Adrenal gland (tissue), 12 donors: ENCODE measurements around the gene VAPA. TPM values are rescaled to one million over a fixed set of nuclear protein-coding genes. Genes with fewer than 3 reads are reported as not detected.

ENCODE experiments used
- DNase-seq, 7 donors: peaks; one replicate each; pipeline ENCODE4 v3.0.0-alpha.2; 2019 to 2020
- H3K27ac ChIP-seq, 5 donors: fragments of 200-600 bp; sonication (generic) in 4 of 5; 1 replicate in 3 of 5; 2 replicates in 2 of 5; pipeline versions ENCODE4 v1.5.1 to v1.8.0; 2016 to 2020; ENCODE audit warnings: mild to moderate bottlenecking in 1 of 5
- H3K27me3 ChIP-seq: fragments of 200-600 bp; 2 replicates; pipeline ENCODE4 v1.8.0; 2021
- H3K36me3 ChIP-seq, 2 donors: fragments of 200-600 bp; replicated peaks in 1 of 2; 1 replicate in 1 of 2; 2 replicates in 1 of 2; pipeline versions ENCODE4 v1.5.1 to v1.8.0; 2018 to 2022
- H3K4me1 ChIP-seq, 2 donors: fragments of 200-600 bp; replicated peaks in 1 of 2; 1 replicate in 1 of 2; 2 replicates in 1 of 2; pipeline versions ENCODE4 v1.5.1 to v1.8.0; 2018 to 2021
- H3K4me3 ChIP-seq, 4 donors: fragments of 200-600 bp; sonication (generic) in 3 of 4; one replicate each; pipeline ENCODE4 v1.5.1; 2016 to 2018
- H3K9me3 ChIP-seq, 3 donors: fragments of 200-600 bp; sonication (generic) in 1 of 3; replicated peaks in 1 of 3; 1 replicate in 2 of 3; 2 replicates in 1 of 3; pipeline versions ENCODE4 v1.5.1 to v1.8.0; 2016 to 2021
- CTCF ChIP-seq, 6 experiments: fragments of 450-650 bp in 4 of 6; fragments of 200-600 bp in 2 of 6; sonication (generic) in 1 of 6; IDR thresholded peaks; 1 replicate in 5 of 6; 2 replicates in 1 of 6; pipeline versions ENCODE4 v1.5.1 to v1.8.0; 2016 to 2021; ENCODE audit warnings: antibody characterized with exemption in 6 of 6, mild to moderate bottlenecking in 2 of 6, moderate library complexity in 1 of 6
- POLR2A ChIP-seq, 2 donors: fragments of 450-650 bp; IDR thresholded peaks; one replicate each; pipeline ENCODE4 v1.6.1; 2017; ENCODE audit warnings: antibody characterized with exemption in 2 of 2, mild to moderate bottlenecking in 2 of 2, moderate library complexity in 1 of 2
- WGBS, 4 donors: extraction: QIAGEN DNeasy Blood & Tissue Kit in 2 of 4; methylation state at CpG; one replicate each; pipeline versions ENCODE4 v1.1.5 to v1.1.7; 2013 to 2017; 5-methylcytosine and 5-hydroxymethylcytosine counted together
- intact Hi-C, 2 donors: fragments of 100-400 bp; cut with DNase I; formaldehyde crosslinking; loops; one replicate each; pipeline versions ENCODE4 v1.14.1 to v1.15.0; 2022 to 2023
- polyA plus RNA-seq, 3 donors: library from polyadenylated mRNA; stranded (reverse); fragments of 200-250 nt in 2 of 3; fragments of 350-450 nt in 1 of 3; fragmentation: Illumina TruSeq in 1 of 3; extraction: RNeasy Lipid Tissue Mini Kit (QIAGEN cat#74804) in 1 of 3; gene quantifications; one replicate each; pipeline ENCODE4 v1.2.3, GENCODE V29; 2013 to 2014
- total RNA-seq, 9 donors: library from RNA; depleted of rRNA in 4 of 9; stranded (reverse); fragments of >200 nt in 4 of 9; fragments of 120-200 nt in 1 of 9; fragmentation: NEBNext Ultra II Directional in 1 of 9; extraction: Animal tissue kit (Norgen Biotek cat#: 25700) in 1 of 9; gene quantifications; one replicate each; pipeline versions ENCODE4 v1.1.0 to v1.2.4, GENCODE V29; 2013 to 2023
- donor health status: healthy with polysubstance abuse.
- donor health status: Bipolar disorder and iron deficiency.
- donor health status: DM: yes; HTN: yes; CAD: no.
- donor health status: DM: no; HTN: no; CAD: no.
- donor health status: DM: no; HTN: no; CAD: no.
- donor health status: DM: yes; HTN: yes; CAD: no.

VAPA gene
- total and polyA plus RNA-seq, 12 donors, result 71.3 to 900 (median 436) TPM

- no peaks in the 10 kb centered on the region for H3K4me1 ChIP-seq
- 77 to 84% (median 80%) methylated on average over 3 of the region's 3 CpGs for WGBS, 4 donors
- intact Hi-C loops, result no loop called here
These were observed 7.3 kb upstream of the VAPA start for GRCh38 chr18:9906481-9906880.

GRCh38 chr18:9907867-9908266 lies 5.9 kb upstream of the VAPA start:
- no peak for DNase-seq
- no peaks in the 10 kb centered on the region for H3K4me1 ChIP-seq
- intact Hi-C loops, result no loop called here
- H3K36me3 ChIP-seq, result no peaks in the 10 kb centered on the region
- H3K4me3 ChIP-seq, result no peak overlapping the region
- no peaks in the 10 kb centered on the region for H3K27me3 ChIP-seq
- no peaks in the 10 kb centered on the region for H3K9me3 ChIP-seq
- no peak for TF ChIP-seq CTCF (IDR thresholded peaks at IDR 0.05)
- TF ChIP-seq POLR2A (IDR thresholded peaks at IDR 0.05), result no peak
- WGBS, 4 donors, result 85 to 89% (median 88%) methylated on average over 4 of the region's 4 CpGs
- H3K27ac ChIP-seq, result no peak overlapping the region

More at GRCh38 chr18:9906481-9906880, 7.3 kb upstream of the VAPA start:
- no peak for DNase-seq
- H3K27me3 ChIP-seq, result no peaks in the 10 kb centered on the region
- H3K27ac ChIP-seq, result no peak overlapping the region
- H3K4me3 ChIP-seq, result no peak overlapping the region
- H3K36me3 ChIP-seq, result no peaks in the 10 kb centered on the region
- TF ChIP-seq CTCF (IDR thresholded peaks at IDR 0.05), result no peak
- no peak for TF ChIP-seq POLR2A (IDR thresholded peaks at IDR 0.05)
- H3K9me3 ChIP-seq, result no peaks in the 10 kb centered on the region

GRCh38 chr18:9910071-9910470 lies 3.7 kb upstream of the VAPA start:
- intact Hi-C loops, result no loop called here

GRCh38 chr18:9910661-9911060 lies 3.2 kb upstream of the VAPA start:
- H3K4me1 ChIP-seq, result peaks cover 0 to under 1% of the 10 kb centered on the region in 2 donors
- no peaks in the 10 kb centered on the region for H3K36me3 ChIP-seq
- H3K27me3 ChIP-seq, result no peaks in the 10 kb centered on the region
- DNase-seq, result no peak
- TF ChIP-seq POLR2A (IDR thresholded peaks at IDR 0.05) (no peak), CTCF (IDR thresholded peaks at IDR 0.05) (no peak)
- H3K27ac ChIP-seq, result no peak overlapping the region
- no peak overlapping the region for H3K4me3 ChIP-seq
- 79 to 92% (median 86%) methylated on average over 2 of the region's 2 CpGs for WGBS, 4 donors
- no peaks in the 10 kb centered on the region for H3K9me3 ChIP-seq
- intact Hi-C loops, result no loop called here

More at GRCh38 chr18:9910071-9910470, 3.7 kb upstream of the VAPA start:
- H3K36me3 ChIP-seq, result no peaks in the 10 kb centered on the region
- H3K27me3 ChIP-seq, result no peaks in the 10 kb centered on the region
- H3K27ac ChIP-seq, result no peak overlapping the region
- H3K4me1 ChIP-seq, result no peaks in the 10 kb centered on the region
- H3K4me3 ChIP-seq, result no peak overlapping the region
- TF ChIP-seq POLR2A (IDR thresholded peaks at IDR 0.05) (no peak), CTCF (IDR thresholded peaks at IDR 0.05) (no peak)
- no peaks in the 10 kb centered on the region for H3K9me3 ChIP-seq
- no peak for DNase-seq
